B cell (primary cell): ENCODE results near the gene CKAP2.

Source experiments
- CTCF ChIP-seq: fragments of 200-600 bp; IDR thresholded peaks from one replicate; pipeline ENCODE4 v1.8.0; 2022; ENCODE audit warnings: antibody characterized with exemption, mild to moderate bottlenecking
- EZH2 ChIP-seq: IDR thresholded peaks from 2 replicates; pipeline ENCODE4 v1.6.1; 2012; ENCODE audit warnings: borderline replicate concordance, low read depth, mild to moderate bottlenecking, moderate library complexity, low read length; ENCODE audit not compliant: insufficient read depth, poor library complexity, severe bottlenecking

- TF ChIP-seq EZH2, result no peak
- no peak for TF ChIP-seq CTCF
Measured at GRCh38 chr13:52455677-52456041, 381 bp downstream of the CKAP2 start.
